HEK293 (cell line): ENCODE results near the gene MDP1.

ENCODE experiments used
- CTCF ChIP-seq: fragments of 450-650 bp; formaldehyde crosslinking; IDR thresholded peaks from 2 replicates; pipeline ENCODE4 v1.5.1; 2016; ENCODE audit warnings: missing biosample characterization, missing genetic modification characterization
- TCF7L2 ChIP-seq: IDR thresholded peaks from 2 replicates; pipeline ENCODE4 v1.6.1; 2011; ENCODE audit warnings: low read depth, mild to moderate bottlenecking, inconsistent platforms, low read length, moderate library complexity, borderline replicate concordance

GRCh38 chr14:24258119-24258518 lies 42.3 kb upstream of the MDP1 start:
- TF ChIP-seq CTCF (tag by site-specific recombination) = no peak
- TF ChIP-seq TCF7L2 = no peak
